SJCRH30 (cell line): ENCODE data around the gene RRP36. TPM values are rescaled to one million over a fixed set of nuclear protein-coding genes. Genes with fewer than 3 reads are reported as not detected.

Source experiments
- DNase-seq, 2 experiments: peaks; one replicate each; pipeline ENCODE4 v3.0.0-alpha.2; 2015 to 2020
- H3K27ac ChIP-seq: fragments of 250-450 bp; sonication (Bioruptor Pico); 2 replicates; pipeline ENCODE4 v1.5.1; 2020; ENCODE audit warnings: mild to moderate bottlenecking, moderate library complexity
- H3K27me3 ChIP-seq: fragments of 250-450 bp; sonication (Bioruptor Pico); 2 replicates; pipeline ENCODE4 v1.5.1; 2020; ENCODE audit warnings: mild to moderate bottlenecking, moderate library complexity
- H3K36me3 ChIP-seq: fragments of 250-450 bp; sonication (Bioruptor Pico); 2 replicates; pipeline ENCODE4 v1.5.1; 2020; ENCODE audit warnings: mild to moderate bottlenecking, moderate library complexity
- H3K4me1 ChIP-seq: fragments of 250-450 bp; sonication (Bioruptor Pico); 2 replicates; pipeline ENCODE4 v1.5.1; 2020; ENCODE audit warnings: mild to moderate bottlenecking, moderate library complexity
- H3K4me3 ChIP-seq: fragments of 250-450 bp; sonication (Bioruptor Pico); 2 replicates; pipeline ENCODE4 v1.5.1; 2020; ENCODE audit warnings: mild to moderate bottlenecking, moderate library complexity
- H3K9me3 ChIP-seq: fragments of 250-450 bp; sonication (Bioruptor Pico); replicated peaks from 2 replicates; pipeline ENCODE4 v1.5.1; 2020; ENCODE audit warnings: mild to moderate bottlenecking, moderate library complexity
- total RNA-seq: library from RNA; depleted of rRNA; stranded (reverse); fragments of >200 nt; shearing (Covaris generic); gene quantifications from 2 replicates; pipeline ENCODE4 v1.2.3, GENCODE V29; 2014; rRNA removed

RRP36 gene
- total RNA-seq, 1 experiment from 2014 or later: 95.4 TPM

DNA sequence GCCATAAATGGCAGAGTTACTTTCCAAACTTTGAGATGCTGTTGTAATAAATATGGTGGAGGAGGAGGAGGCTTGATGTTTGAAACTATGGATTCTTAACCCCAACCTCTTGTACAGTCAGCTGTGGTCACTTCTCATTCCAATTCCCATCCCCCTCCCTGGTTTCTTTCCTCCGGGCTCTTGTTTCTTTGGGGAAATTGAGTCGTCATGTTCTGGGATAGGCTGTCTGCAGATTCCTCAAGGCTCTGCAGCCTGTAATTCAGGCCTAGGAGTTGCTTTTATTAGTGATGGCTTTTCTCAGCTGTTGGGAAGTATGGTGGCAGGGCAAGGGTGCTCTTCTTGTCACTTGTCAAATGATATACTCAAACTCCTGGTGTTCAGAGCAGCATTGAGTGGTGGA, 57.3 kb downstream of the RRP36 start:
- Histone ChIP-seq H3K36me3 (no peaks in the 10 kb centered on the region), H3K4me3 (no peak overlapping the region), H3K9me3 (no peaks in the 10 kb centered on the region), H3K27me3 (no peaks in the 10 kb centered on the region), H3K4me1 (peaks cover 5% of the 10 kb centered on the region; the same call in 1 of the 2 replicates), H3K27ac (no peak overlapping the region)
- no peak for DNase-seq

Other genes with a start within 250 kb of the RRP36 start
- 4.4 and 4.8 TPM in 2 replicates for gene BICRAL, start 239.6 kb upstream of the RRP36 start, total RNA-seq
- 140 and 147 TPM in 2 replicates for gene RPL7L1, start 142.0 kb upstream of the RRP36 start, total RNA-seq
- not detected in 2 replicates for gene PTCRA, start 105.6 kb upstream of the RRP36 start, total RNA-seq
- 40.9 and 45.3 TPM in 2 replicates for gene CNPY3, start 92.1 kb upstream of the RRP36 start, total RNA-seq
- gene GNMT, start 60.9 kb upstream of the RRP36 start, total RNA-seq: 0.15 TPM in 1 of 2 replicates, not detected in the other
- gene PEX6, start 42.4 kb upstream of the RRP36 start, total RNA-seq: 11.4 and 11.5 TPM in 2 replicates
- gene PPP2R5D, start 37.1 kb upstream of the RRP36 start, total RNA-seq: 70.2 and 71.9 TPM in 2 replicates
- gene MEA1, start 7.7 kb upstream of the RRP36 start, total RNA-seq: 67.6 and 81.1 TPM in 2 replicates
- 115 and 123 TPM in 2 replicates for gene KLHDC3, start 7.4 kb upstream of the RRP36 start, total RNA-seq
- gene CUL7, start 32.2 kb downstream of the RRP36 start, total RNA-seq: 14.8 and 15.2 TPM in 2 replicates
- 25.8 and 26.2 TPM in 2 replicates for gene MRPL2, start 37.8 kb downstream of the RRP36 start, total RNA-seq
- 10.5 and 13.2 TPM in 2 replicates for gene KLC4, start 38.0 kb downstream of the RRP36 start, total RNA-seq
- 84.2 and 88.3 TPM in 2 replicates for gene PTK7, start 54.7 kb downstream of the RRP36 start, total RNA-seq
- gene SRF, start 149.6 kb downstream of the RRP36 start, total RNA-seq: 23.5 and 25.8 TPM in 2 replicates
- gene CUL9, start 160.6 kb downstream of the RRP36 start, total RNA-seq: 14.1 and 14.5 TPM in 2 replicates
- gene DNPH1, start 207.9 kb downstream of the RRP36 start, total RNA-seq: 23.8 and 31.4 TPM in 2 replicates
- gene TTBK1, start 221.9 kb downstream of the RRP36 start, total RNA-seq: not detected in 2 replicates